Stomach (tissue), 4 donors: ENCODE data around the gene NCK2.

Source experiments
- POLR2A ChIP-seq, 4 donors: fragments of 450-650 bp; IDR thresholded peaks; one replicate each; pipeline ENCODE4 v1.6.1; 2016; ENCODE audit warnings: antibody characterized with exemption in 4 of 4, control low read depth in 2 of 4, mild to moderate bottlenecking in 1 of 4, moderate library complexity in 1 of 4
- POLR2AphosphoS5 ChIP-seq, 3 donors: sonication (generic); formaldehyde crosslinking; IDR thresholded peaks; one replicate each; pipeline ENCODE4 v1.6.1; 2016; ENCODE audit warnings: antibody characterized with exemption in 3 of 3
- TF ChIP-seq, protein P1 (sequence below), 7 experiments: fragments of 450-650 bp in 4 of 7; fragments of 200-600 bp in 3 of 7; sonication (generic) in 3 of 7; IDR thresholded peaks; one replicate each; pipeline ENCODE4 v1.5.1; 2016 to 2019; ENCODE audit warnings: antibody characterized with exemption in 7 of 7, control low read depth in 2 of 7, mild to moderate bottlenecking in 1 of 7

DNA sequence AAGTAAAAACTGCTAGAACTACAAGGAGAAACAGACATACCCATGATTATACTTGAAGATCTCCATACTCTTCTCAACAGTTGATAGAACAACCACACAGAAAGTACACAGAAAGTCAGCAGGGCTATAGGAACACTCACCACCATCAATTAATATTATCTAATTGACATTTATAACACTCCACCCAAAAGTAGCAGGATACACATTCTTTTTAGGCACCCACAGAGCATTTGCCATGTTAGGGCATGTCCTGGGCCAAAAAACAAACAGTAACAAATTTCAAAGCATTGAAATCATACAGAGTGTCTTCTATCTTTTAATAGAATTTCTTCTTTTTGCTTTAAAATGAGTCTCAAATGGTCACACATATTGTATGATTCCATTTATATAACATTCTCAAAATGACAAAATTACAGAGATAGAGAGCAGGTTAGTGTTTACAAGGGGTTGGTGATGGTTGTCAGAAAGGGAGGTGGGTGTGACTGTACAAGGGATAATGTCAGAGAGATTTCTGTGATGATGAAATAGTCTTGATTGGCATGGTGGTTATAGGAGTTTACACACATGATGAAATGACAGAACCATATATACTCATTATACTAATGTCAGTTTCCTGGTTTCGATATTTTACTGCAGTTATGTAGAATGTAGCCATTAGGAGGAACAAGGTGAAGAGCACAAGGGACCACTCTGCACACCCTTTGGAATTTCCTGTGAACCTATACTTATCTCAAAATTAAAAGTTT, 82.8 kb downstream of the NCK2 start:
- TF ChIP-seq, protein P1, sequence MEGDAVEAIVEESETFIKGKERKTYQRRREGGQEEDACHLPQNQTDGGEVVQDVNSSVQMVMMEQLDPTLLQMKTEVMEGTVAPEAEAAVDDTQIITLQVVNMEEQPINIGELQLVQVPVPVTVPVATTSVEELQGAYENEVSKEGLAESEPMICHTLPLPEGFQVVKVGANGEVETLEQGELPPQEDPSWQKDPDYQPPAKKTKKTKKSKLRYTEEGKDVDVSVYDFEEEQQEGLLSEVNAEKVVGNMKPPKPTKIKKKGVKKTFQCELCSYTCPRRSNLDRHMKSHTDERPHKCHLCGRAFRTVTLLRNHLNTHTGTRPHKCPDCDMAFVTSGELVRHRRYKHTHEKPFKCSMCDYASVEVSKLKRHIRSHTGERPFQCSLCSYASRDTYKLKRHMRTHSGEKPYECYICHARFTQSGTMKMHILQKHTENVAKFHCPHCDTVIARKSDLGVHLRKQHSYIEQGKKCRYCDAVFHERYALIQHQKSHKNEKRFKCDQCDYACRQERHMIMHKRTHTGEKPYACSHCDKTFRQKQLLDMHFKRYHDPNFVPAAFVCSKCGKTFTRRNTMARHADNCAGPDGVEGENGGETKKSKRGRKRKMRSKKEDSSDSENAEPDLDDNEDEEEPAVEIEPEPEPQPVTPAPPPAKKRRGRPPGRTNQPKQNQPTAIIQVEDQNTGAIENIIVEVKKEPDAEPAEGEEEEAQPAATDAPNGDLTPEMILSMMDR (IDR thresholded peaks at IDR 0.05): no peak
- TF ChIP-seq POLR2A (IDR thresholded peaks at IDR 0.05) (no peak), POLR2AphosphoS5 (IDR thresholded peaks at IDR 0.05) (no peak)
